NB4 (cell line): Measurements from ENCODE around the gene AGBL1.

Experiments used
- DNase-seq: peaks from one replicate; pipeline ENCODE4 v3.0.0; 2010; ENCODE audit warnings: low read depth
- H3K4me3 ChIP-seq: one replicate; pipeline ENCODE4 v1.5.1; 2011; ENCODE audit warnings: mild to moderate bottlenecking, low read depth, low read length, moderate library complexity
- CTCF ChIP-seq: IDR thresholded peaks from one replicate; pipeline ENCODE4 v1.5.1; 2012; ENCODE audit warnings: low read depth, low read length
- MAX ChIP-seq: IDR thresholded peaks from 2 replicates; pipeline ENCODE4 v1.6.1; 2011; ENCODE audit warnings: low read depth, low read length
- MYC ChIP-seq: IDR thresholded peaks from 2 replicates; pipeline ENCODE4 v1.6.1; 2011; ENCODE audit warnings: low read depth, low read length
- POLR2A ChIP-seq: IDR thresholded peaks from 2 replicates; pipeline ENCODE4 v1.6.1; 2011; ENCODE audit warnings: mild to moderate bottlenecking; ENCODE audit not compliant: insufficient read length; ENCODE audit errors: extremely low read depth

AGBL1 gene

GRCh38 chr15:86620641-86621349 is 541.1 kb downstream of the AGBL1 start:
- no peak for DNase-seq
- TF ChIP-seq CTCF = no peak
- no peak for TF ChIP-seq MAX
- TF ChIP-seq MYC = no peak
- TF ChIP-seq POLR2A = no peak
- H3K4me3 ChIP-seq = no peak overlapping the region

- no peak overlapping the region for H3K4me3 ChIP-seq
- no peak for DNase-seq
- TF ChIP-seq CTCF (no peak), MAX (no peak), MYC (no peak), POLR2A (no peak)
These were observed 543.6 kb downstream of the AGBL1 start for GRCh38 chr15:86623236-86623635.

GRCh38 chr15:86624261-86625036 is 544.8 kb downstream of the AGBL1 start:
- H3K4me3 ChIP-seq = no peak overlapping the region
- DNase-seq = peak; percentile 86
- 0 out of 2 replicates have a peak, but pooled peaks have one; percentile 35 for TF ChIP-seq MYC
- 0 out of 2 replicates have a peak, but pooled peaks have one; percentile 45 for TF ChIP-seq MAX
- no peak for TF ChIP-seq POLR2A
- TF ChIP-seq CTCF = peak; percentile 54

GRCh38 chr15:86629409-86630356 is 550.0 kb downstream of the AGBL1 start:
- H3K4me3 ChIP-seq = no peak overlapping the region
- no peak for DNase-seq
- TF ChIP-seq POLR2A (no peak), CTCF (no peak), MAX (no peak), MYC (no peak)

- no peak overlapping the region for H3K4me3 ChIP-seq
- no peak for DNase-seq
- TF ChIP-seq MYC (no peak), POLR2A (no peak), MAX (no peak), CTCF (no peak)
These were observed 551.3 kb downstream of the AGBL1 start for GRCh38 chr15:86630946-86631345.
